Fibroblast of villous mesenchyme (primary cell): Measurements from ENCODE around the gene MSLN. TPM values are rescaled to one million over a fixed set of nuclear protein-coding genes. Genes with fewer than 3 reads are reported as not detected.
A peak's percentile ranks its signal among the peaks of the same experiment; 100 is the strongest.

ENCODE experiments used
- DNase-seq: peaks from one replicate; pipeline ENCODE4 v3.0.0-alpha.2; 2010; ENCODE audit warnings: low read depth
- H3K4me3 ChIP-seq: 2 replicates; pipeline ENCODE4 v1.5.1; 2011; ENCODE audit warnings: low read depth, mild to moderate bottlenecking, low read length
- total RNA-seq: library from RNA; depleted of rRNA; stranded (reverse); fragments of >200 nt; gene quantifications from 2 replicates; pipeline ENCODE4 v1.2.3, GENCODE V29; 2012
- TF ChIP-seq, protein P1 (sequence below): IDR thresholded peaks from 2 replicates; pipeline ENCODE4 v1.5.1; 2012; ENCODE audit warnings: low read depth, mild to moderate bottlenecking, low read length; ENCODE audit not compliant: insufficient read depth

The MSLN gene
- total RNA-seq, 1 donor = 0.86 TPM

GRCh38 chr16:724188-725040, 36.1 kb upstream of the MSLN start:
- DNase-seq = no peak
- TF ChIP-seq, protein P1, sequence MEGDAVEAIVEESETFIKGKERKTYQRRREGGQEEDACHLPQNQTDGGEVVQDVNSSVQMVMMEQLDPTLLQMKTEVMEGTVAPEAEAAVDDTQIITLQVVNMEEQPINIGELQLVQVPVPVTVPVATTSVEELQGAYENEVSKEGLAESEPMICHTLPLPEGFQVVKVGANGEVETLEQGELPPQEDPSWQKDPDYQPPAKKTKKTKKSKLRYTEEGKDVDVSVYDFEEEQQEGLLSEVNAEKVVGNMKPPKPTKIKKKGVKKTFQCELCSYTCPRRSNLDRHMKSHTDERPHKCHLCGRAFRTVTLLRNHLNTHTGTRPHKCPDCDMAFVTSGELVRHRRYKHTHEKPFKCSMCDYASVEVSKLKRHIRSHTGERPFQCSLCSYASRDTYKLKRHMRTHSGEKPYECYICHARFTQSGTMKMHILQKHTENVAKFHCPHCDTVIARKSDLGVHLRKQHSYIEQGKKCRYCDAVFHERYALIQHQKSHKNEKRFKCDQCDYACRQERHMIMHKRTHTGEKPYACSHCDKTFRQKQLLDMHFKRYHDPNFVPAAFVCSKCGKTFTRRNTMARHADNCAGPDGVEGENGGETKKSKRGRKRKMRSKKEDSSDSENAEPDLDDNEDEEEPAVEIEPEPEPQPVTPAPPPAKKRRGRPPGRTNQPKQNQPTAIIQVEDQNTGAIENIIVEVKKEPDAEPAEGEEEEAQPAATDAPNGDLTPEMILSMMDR = no peak
- no peak overlapping the region for H3K4me3 ChIP-seq

DNA sequence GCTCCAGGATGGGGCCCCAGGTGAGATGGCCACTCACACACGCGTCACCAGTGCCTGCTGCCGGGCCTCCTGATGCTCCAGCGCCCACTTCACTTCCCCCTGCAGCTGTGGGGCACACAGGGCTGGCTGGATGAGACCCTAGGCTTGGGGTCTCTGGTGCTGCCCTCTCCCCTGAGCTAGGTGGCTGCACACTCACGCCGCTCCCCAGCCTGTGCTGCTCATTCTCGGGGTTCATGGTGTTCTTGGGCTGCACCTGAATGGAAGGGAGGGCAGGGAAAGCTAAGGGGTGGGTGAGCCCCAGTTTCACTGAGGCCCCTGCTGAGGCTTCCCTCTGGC, 35.5 kb upstream of the MSLN start:
- H3K4me3 ChIP-seq = no peak overlapping the region
- TF ChIP-seq, protein P1 = no peak
- no peak for DNase-seq

DNA sequence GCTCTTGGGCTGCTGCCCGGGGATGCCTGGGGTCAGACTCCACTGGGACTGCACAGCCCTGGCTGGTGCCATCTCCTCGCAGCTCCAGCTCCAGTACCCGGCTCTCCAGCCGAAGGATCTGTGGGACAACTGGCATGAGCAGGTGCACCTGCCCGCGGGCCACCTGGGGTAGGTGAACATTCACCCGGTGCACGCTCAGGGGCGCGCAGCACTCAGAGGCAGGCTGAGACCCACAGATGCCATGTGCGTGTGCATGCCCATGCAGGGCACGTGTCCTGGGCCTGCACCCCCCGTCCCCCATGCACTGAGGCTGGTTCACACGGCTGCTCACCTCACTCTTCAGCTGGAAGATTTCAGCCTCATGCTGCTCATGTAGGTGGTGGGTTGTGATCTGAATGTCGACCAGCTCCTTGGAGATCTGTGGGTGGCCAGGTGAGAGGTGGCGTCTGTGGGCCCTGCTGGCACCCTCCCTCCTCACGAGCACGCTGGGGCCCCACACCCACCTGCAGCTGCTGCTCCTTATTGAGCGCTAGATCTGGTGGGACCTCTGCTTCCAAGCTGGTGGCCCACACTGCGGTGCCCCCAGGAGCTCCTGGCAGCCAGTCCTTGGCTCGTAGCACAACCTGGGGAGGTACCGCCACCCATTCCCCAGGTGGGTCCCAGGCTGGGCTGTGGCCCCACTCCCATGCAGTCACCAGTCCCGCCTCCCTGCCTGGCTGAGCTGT, 34.9 kb upstream of the MSLN start:
- no peak for DNase-seq
- no peak overlapping the region for H3K4me3 ChIP-seq
- TF ChIP-seq, protein P1 = no peak

DNA sequence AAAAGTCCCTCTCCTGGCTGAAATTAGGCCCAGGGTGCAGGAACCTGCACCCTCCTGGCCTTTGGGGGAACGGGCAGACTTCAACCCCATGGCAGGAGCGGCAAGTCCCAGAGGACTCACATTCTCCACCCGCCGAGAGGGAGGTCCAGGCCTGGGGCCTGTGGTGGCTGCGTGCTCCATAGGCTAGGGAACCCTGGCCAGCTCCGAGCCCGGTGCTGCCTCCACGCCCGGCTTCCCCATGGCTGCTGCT, 34.4 kb upstream of the MSLN start:
- TF ChIP-seq, protein P1 = no peak
- no peak overlapping the region for H3K4me3 ChIP-seq
- DNase-seq = no peak

- DNase-seq = peak; percentile 48
- peak within 1 kb of the TSS; percentile 76 for H3K4me3 ChIP-seq
- TF ChIP-seq, protein P1 = no peak
These were observed 33.9 kb upstream of the MSLN start, which contains the start of the genes CCDC78 and HAGHL for GRCh38 chr16:726438-727290. Gene CCDC78, minus strand, starts transcription at chr16:726443. Its CDS starts 76 bp downstream, at chr16:726367. Gene HAGHL, plus strand, starts transcription at chr16:727106. Its CDS starts 404 bp downstream, at chr16:727510.

GRCh38 chr16:727291-727977, 33.1 kb upstream of the MSLN start:
- DNase-seq = no peak
- H3K4me3 ChIP-seq = peak overlapping the region; percentile 76
- TF ChIP-seq, protein P1 = no peak
